Measurements from ENCODE around the gene DLG2.

DLG2 gene

GRCh38 chr11:85048801-85049200 lies 578.3 kb downstream of the DLG2 start:
- no peak overlapping the region for H3K4me3 ChIP-seq (ENCODE audit: low read length)
- no peak for DNase-seq (ENCODE audit: low read depth)
- TF ChIP-seq, protein P1, sequence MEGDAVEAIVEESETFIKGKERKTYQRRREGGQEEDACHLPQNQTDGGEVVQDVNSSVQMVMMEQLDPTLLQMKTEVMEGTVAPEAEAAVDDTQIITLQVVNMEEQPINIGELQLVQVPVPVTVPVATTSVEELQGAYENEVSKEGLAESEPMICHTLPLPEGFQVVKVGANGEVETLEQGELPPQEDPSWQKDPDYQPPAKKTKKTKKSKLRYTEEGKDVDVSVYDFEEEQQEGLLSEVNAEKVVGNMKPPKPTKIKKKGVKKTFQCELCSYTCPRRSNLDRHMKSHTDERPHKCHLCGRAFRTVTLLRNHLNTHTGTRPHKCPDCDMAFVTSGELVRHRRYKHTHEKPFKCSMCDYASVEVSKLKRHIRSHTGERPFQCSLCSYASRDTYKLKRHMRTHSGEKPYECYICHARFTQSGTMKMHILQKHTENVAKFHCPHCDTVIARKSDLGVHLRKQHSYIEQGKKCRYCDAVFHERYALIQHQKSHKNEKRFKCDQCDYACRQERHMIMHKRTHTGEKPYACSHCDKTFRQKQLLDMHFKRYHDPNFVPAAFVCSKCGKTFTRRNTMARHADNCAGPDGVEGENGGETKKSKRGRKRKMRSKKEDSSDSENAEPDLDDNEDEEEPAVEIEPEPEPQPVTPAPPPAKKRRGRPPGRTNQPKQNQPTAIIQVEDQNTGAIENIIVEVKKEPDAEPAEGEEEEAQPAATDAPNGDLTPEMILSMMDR (IDR thresholded peaks at IDR 0.05; ENCODE audit: insufficient read depth, low read depth, low read length, missing control alignments): no peak

- TF ChIP-seq, protein P1 (IDR thresholded peaks at IDR 0.05; ENCODE audit: insufficient read depth, low read depth, low read length, missing control alignments): no peak
- no peak for DNase-seq (ENCODE audit: low read depth)
- H3K4me3 ChIP-seq (ENCODE audit: low read length): no peak overlapping the region
These were observed 581.4 kb downstream of the DLG2 start for GRCh38 chr11:85045716-85046115.

DNA sequence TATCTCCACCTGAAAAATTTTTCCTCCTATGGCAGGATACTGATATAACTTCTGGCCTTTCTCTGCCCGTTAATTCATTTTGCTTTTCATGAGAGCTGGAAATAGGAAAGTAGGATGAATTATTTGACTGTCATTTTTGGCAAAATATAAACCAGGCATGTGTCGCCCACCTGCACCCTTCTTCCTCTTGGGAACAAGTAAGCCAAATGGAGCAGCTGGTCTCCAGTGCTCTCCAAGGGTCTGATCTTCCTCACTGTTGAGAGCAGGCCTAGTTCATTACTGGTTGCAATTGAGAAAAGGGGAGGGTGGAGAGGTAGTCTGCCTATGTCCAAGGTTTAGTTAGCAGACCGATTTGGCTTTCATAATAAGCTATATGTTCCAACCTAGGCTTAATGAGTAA lies 582.2 kb downstream of the DLG2 start:
- no peak overlapping the region for H3K4me3 ChIP-seq (ENCODE audit: low read length)
- DNase-seq (ENCODE audit: low read depth): no peak
- TF ChIP-seq, protein P1 (IDR thresholded peaks at IDR 0.05; ENCODE audit: insufficient read depth, low read depth, low read length, missing control alignments): no peak

GRCh38 chr11:85042361-85042760 lies 584.8 kb downstream of the DLG2 start:
- no peak overlapping the region for H3K4me3 ChIP-seq (ENCODE audit: low read length)
- TF ChIP-seq, protein P1 (IDR thresholded peaks at IDR 0.05; ENCODE audit: insufficient read depth, low read depth, low read length, missing control alignments): no peak
- DNase-seq (ENCODE audit: low read depth): no peak

DNA sequence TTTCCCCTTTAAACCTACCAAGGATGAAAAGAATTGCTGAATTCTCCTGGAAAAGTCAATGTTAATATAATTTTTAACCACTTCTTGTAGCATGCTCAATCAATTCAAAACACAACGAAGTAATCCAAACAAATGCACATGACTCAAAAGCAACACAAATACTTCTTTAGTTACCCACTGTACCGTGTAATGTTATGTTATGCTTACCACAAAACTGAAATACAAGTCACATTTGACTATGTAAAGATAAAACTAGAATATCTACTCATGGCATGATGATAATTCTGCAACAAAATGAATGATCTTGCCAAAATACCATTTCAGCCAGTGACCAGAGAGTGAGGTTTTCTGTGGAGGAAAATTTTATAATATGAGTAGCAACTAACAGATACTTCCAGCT lies 587.0 kb downstream of the DLG2 start:
- DNase-seq (ENCODE audit: low read depth): no peak
- H3K4me3 ChIP-seq (ENCODE audit: low read length): no peak overlapping the region
- TF ChIP-seq, protein P1 (IDR thresholded peaks at IDR 0.05; ENCODE audit: insufficient read depth, low read depth, low read length, missing control alignments): no peak

DNA sequence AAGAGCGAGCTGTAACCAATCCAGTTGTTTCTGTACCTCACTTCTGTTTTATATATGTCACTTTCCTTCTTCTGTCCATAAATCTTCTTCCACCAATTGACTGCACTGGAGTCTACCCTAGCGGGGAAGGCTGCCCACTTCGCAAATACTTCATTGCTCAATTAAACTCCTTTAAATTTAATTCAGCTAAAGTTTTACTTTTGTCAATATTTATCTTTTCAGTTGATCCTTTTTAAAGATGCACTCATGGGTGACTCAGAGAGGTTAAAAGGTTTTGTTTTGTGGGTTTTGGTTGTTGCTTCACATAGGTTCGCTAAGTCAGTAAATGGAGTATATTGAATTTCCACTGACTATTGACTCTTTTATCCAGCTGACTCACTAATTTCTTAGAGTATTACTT lies 597.2 kb downstream of the DLG2 start:
- TF ChIP-seq, protein P1 (IDR thresholded peaks at IDR 0.05; ENCODE audit: insufficient read depth, low read depth, low read length, missing control alignments): no peak

GRCh38 chr11:85028329-85029101 lies 598.6 kb downstream of the DLG2 start:
- no peak overlapping the region for H3K4me3 ChIP-seq (ENCODE audit: low read length)
- DNase-seq (ENCODE audit: low read depth): no peak
- TF ChIP-seq, protein P1 (IDR thresholded peaks at IDR 0.05; ENCODE audit: insufficient read depth, low read depth, low read length, missing control alignments): no peak

More for the DNA sequence above, 597.2 kb downstream of the DLG2 start:
- peak; percentile 44 for DNase-seq (ENCODE audit: low read depth)
- no peak overlapping the region for H3K4me3 ChIP-seq (ENCODE audit: low read length)

Data from epithelial cell of esophagus (primary cell).